IMR-90 (cell line): ENCODE results near the gene BST1.

Experiments used
- POLR2A ChIP-seq: IDR thresholded peaks from 2 replicates; pipeline ENCODE4 v1.6.1; 2012; ENCODE audit warnings: mild to moderate bottlenecking, low read depth, low read length
- TF ChIP-seq, protein P1 (sequence below): fragments of 150-350 bp; IDR thresholded peaks from 2 replicates; pipeline ENCODE4 v1.6.1; 2017; ENCODE audit warnings: mild to moderate bottlenecking, antibody characterized with exemption, low read length, low read depth
- TF ChIP-seq, protein P2 (sequence below): conservative IDR thresholded peaks from 2 replicates; pipeline ENCODE4 v1.5.1; 2012; ENCODE audit warnings: mild to moderate bottlenecking, low read depth, low read length, improper control_type of control experiment

DNA sequence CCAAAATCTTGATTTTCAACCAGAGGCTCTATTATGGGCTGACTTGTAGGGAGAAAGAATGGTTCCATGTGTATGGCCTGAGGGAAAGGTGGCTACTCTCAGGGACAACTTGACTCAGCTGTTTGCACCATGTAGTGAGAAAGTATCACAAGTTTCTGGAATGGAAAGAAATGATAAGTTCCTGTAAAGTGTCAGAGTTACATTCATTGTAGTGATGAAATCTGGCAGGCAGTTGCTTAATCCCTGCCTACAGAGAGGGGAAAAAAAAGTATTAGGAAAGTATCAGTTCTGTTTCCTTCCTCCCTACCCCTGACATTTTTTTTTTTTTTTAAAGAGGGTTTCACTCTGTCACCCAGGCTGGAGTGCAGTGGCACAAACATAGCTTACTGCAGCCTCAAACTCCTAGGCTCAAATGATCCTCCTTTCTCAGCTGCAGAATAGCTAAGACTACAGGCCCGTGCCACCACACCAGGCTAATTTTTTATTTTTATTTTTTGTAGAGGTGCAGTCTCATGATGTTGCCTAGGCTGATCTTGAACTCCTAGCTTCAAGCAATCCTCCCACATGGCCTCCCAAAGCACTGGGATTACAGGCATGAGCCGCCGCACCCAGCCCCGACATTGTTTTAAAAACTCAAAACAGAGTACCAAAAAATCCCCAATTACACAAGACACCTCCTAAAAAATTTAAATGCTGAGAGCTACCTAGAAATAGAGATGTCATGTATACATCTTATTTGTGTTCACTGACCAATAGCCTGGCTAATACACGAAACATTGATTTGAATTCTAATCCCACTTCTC, 42.9 kb upstream of the BST1 start:
- TF ChIP-seq, protein P1, sequence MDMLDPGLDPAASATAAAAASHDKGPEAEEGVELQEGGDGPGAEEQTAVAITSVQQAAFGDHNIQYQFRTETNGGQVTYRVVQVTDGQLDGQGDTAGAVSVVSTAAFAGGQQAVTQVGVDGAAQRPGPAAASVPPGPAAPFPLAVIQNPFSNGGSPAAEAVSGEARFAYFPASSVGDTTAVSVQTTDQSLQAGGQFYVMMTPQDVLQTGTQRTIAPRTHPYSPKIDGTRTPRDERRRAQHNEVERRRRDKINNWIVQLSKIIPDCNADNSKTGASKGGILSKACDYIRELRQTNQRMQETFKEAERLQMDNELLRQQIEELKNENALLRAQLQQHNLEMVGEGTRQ: no peak
- TF ChIP-seq, protein P2, sequence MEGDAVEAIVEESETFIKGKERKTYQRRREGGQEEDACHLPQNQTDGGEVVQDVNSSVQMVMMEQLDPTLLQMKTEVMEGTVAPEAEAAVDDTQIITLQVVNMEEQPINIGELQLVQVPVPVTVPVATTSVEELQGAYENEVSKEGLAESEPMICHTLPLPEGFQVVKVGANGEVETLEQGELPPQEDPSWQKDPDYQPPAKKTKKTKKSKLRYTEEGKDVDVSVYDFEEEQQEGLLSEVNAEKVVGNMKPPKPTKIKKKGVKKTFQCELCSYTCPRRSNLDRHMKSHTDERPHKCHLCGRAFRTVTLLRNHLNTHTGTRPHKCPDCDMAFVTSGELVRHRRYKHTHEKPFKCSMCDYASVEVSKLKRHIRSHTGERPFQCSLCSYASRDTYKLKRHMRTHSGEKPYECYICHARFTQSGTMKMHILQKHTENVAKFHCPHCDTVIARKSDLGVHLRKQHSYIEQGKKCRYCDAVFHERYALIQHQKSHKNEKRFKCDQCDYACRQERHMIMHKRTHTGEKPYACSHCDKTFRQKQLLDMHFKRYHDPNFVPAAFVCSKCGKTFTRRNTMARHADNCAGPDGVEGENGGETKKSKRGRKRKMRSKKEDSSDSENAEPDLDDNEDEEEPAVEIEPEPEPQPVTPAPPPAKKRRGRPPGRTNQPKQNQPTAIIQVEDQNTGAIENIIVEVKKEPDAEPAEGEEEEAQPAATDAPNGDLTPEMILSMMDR: no peak
- TF ChIP-seq POLR2A: no peak
